SJCRH30 (cell line): ENCODE measurements around the gene SLC52A3. TPM values are rescaled to one million over a fixed set of nuclear protein-coding genes. Genes with fewer than 3 reads are reported as not detected.

Experiments used
- total RNA-seq: library from RNA; depleted of rRNA; stranded (reverse); fragments of >200 nt; shearing (Covaris generic); gene quantifications from 2 replicates; pipeline ENCODE4 v1.2.3, GENCODE V29; 2014; rRNA removed

Gene SLC52A3
- total RNA-seq, 1 experiment from 2014 or later: not detected

Other genes starting within 250 kb of the SLC52A3 start
- 167 and 200 TPM in 2 replicates for gene CSNK2A1, start 224.7 kb downstream of the SLC52A3 start, total RNA-seq
- not detected in 2 replicates for gene TCF15, start 158.2 kb downstream of the SLC52A3 start, total RNA-seq
- 6.7 and 7.0 TPM in 2 replicates for gene SRXN1, start 115.3 kb downstream of the SLC52A3 start, total RNA-seq
- gene SCRT2, start 92.7 kb downstream of the SLC52A3 start, total RNA-seq: not detected in 2 replicates
- gene FAM110A, start 65.2 kb upstream of the SLC52A3 start, total RNA-seq: 44.6 and 45.1 TPM in 2 replicates
- not detected in 2 replicates for gene ANGPT4, start 147.8 kb upstream of the SLC52A3 start, total RNA-seq
- gene RSPO4, start 233.8 kb upstream of the SLC52A3 start, total RNA-seq: not detected in 2 replicates